ENCODE data around the gene TOR3A.

- TF ChIP-seq CTCF (IDR thresholded peaks at IDR 0.05) (no peak), POLR2A (IDR thresholded peaks at IDR 0.05) (no peak)
These were observed 48.0 kb downstream of the TOR3A start for GRCh38 chr1:179129702-179130473.
